Lung microvascular endothelial cell (primary cell): ENCODE results near the gene RNF34. TPM values are rescaled to one million over a fixed set of nuclear protein-coding genes. Genes with fewer than 3 reads are reported as not detected.

Source experiments
- DNase-seq, 2 donors: peaks; one replicate each; pipeline versions ENCODE4 v3.0.0 to v3.0.0-alpha.2; 2010; ENCODE audit warnings: low read depth in 2 of 2
- total RNA-seq: library from RNA; depleted of rRNA; stranded (reverse); fragments of >200 nt; gene quantifications from 2 replicates; pipeline ENCODE4 v1.2.1, GENCODE V29; 2014

RNF34 gene
- total RNA-seq, 1 donor from 2014 or later: 116 TPM

GRCh38 chr12:121466794-121467637 is 67.1 kb downstream of the RNF34 start:
- DNase-seq: peak; percentile 92 to 94

DNA sequence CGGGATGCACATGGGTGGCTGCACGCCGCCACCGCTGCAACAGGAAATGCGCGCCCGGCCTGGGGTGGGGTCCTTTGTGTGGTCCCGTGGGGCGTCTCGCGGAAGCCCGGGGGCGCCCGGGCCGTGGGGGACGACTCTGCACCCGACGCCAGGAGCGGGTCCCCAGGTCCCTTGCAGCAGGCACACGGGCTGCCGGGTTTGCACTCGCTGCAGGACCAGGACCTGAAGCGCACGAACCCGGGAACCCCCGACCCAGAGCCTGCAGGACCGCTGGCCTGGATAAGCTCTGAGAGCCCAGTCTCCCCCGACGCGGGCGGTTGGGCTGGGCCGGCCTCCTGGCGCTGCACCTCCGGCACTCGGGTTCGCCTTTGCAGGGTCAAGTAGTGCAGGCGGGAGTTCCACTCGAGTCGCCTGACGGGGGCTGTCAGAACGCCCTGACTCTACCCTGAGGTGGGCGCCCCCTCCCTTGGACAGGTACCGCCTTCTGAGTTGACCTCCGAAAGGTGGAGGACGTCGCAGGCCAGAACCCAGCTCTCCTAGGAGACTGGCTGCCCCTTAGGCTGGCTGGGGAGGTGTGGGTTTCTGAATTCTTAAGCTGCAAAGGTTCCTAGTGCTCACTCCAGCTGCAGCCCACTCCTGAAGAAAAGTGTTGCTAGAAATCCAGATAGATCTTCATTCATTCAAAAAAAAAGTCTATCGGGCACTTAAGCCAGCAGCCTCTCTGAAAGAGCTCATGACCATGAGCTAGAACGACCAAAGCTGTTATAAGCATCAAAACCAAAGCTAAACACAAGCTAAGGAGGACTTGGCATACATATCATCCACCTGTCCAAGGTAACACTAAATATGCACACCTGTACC is 68.0 kb downstream of the RNF34 start:
- DNase-seq: peak; percentile 31 to 37

DNA sequence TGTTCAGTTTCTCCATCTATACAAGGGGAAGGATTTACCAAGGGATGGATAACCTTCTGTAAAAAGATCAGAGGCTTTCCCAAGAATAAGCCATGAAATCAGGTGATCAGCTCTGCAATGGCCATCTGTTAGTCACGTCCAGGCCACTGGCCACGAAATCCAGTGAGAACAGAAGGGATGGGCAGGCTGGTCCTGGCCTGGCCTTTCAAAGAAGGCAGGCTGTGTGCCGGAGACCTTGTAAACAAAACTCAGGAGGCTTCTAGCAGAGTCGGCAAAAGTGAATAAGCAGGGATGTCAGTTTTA is 68.5 kb downstream of the RNF34 start:
- no peak for DNase-seq

DNA sequence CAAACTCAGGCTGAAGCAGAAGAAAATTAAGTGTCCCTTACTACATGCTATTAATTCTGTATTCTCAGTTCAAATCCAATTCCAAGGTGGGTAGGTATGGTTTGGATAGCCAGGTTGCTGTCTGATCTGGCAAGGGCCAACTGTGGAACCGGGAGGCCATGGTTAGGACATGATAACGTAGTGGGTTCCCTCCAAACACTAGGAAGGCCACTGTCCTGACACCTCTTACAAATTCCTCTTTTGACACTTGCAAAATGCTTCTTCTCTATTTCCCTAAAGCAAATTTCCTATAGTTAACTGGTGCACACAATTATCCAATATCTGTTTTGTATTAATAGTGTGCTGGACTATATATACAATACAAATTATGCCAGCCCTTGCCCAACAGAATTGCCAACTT is 70.8 kb downstream of the RNF34 start:
- DNase-seq: no peak

DNA sequence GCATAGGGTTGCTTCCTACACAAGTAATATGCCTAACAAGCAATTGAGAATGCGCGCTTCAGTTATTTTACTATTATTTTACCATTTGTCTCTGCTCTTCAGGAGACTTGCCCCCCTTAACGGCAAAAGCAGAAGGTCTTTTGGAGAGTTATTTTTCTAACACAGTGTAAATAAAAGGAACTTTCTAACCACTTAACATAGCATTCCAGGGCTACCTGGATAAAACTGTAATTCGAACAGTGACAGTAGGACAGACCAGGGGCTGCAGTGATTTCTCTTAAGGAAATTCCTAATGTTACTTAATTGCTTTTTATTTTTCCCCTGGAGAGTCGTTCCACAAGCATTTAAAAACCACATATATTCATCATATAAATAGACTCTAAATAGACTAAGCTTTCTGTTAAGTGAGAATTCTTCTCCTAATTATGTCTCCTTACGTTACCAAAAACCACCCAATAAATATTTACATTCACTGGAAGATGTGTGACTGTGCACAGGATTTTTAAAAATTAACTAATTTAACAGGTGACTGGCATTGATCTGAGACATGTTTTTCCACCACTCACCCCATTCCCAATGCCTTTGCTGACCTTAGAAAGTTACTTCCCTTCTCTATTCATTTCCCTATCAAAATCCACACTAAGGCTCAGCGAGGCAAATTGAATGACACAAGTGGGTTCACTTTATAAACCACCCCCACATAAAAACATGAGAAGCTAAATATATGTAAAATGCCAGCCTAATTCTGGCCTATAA is 72.4 kb downstream of the RNF34 start:
- no peak for DNase-seq

Other genes with a start within 250 kb of the RNF34 start
- gene P2RX4, start 190.0 kb upstream of the RNF34 start, total RNA-seq: 78.9 and 127 TPM in 2 replicates
- gene CAMKK2, start 103.4 kb upstream of the RNF34 start, total RNA-seq: 14.8 and 31.2 TPM in 2 replicates
- gene ANAPC5, start 47.7 kb upstream of the RNF34 start, total RNA-seq: 104 and 115 TPM in 2 replicates
- 14.8 and 20.0 TPM in 2 replicates for gene KDM2B, start 180.9 kb downstream of the RNF34 start, total RNA-seq
- gene ORAI1, start 226.4 kb downstream of the RNF34 start, total RNA-seq: 6.5 and 7.5 TPM in 2 replicates